Stomach (tissue), 9 donors: ENCODE data around the gene PFKFB2. TPM values are rescaled to one million over a fixed set of nuclear protein-coding genes. Genes with fewer than 3 reads are reported as not detected.

Experiments used
- DNase-seq, 2 donors: peaks; one replicate each; pipeline versions ENCODE4 v3.0.0 to v3.0.0-alpha.2; 2013 to 2019
- H3K27ac ChIP-seq, 5 donors: fragments of 200-600 bp in 4 of 5; sonication (generic) in 4 of 5; one replicate each; pipeline ENCODE4 v1.5.1; 2013 to 2019; ENCODE audit warnings: mild to moderate bottlenecking in 1 of 5, moderate library complexity in 1 of 5
- H3K27me3 ChIP-seq, 3 donors: fragments of 200-600 bp; sonication (generic); one replicate each; pipeline ENCODE4 v1.5.1; 2017 to 2019; ENCODE audit warnings: mixed run types in 1 of 3
- H3K36me3 ChIP-seq, 4 donors: fragments of 200-600 bp; sonication (generic); 1 replicate in 3 of 4; 2 replicates in 1 of 4; pipeline ENCODE4 v1.5.1; 2016 to 2019
- H3K4me1 ChIP-seq, 4 donors: fragments of 200-600 bp; sonication (generic); one replicate each; pipeline ENCODE4 v1.5.1; 2016 to 2019
- H3K4me3 ChIP-seq, 4 donors: fragments of 200-600 bp; sonication (generic) in 3 of 4; one replicate each; pipeline ENCODE4 v1.5.1; 2016 to 2019; ENCODE audit warnings: mild to moderate bottlenecking in 1 of 4
- H3K9me3 ChIP-seq, 4 donors: fragments of 200-600 bp; sonication (generic); one replicate each; pipeline ENCODE4 v1.5.1; 2016 to 2019
- CTCF ChIP-seq, 7 experiments: fragments of 450-650 bp in 4 of 7; fragments of 200-600 bp in 3 of 7; sonication (generic) in 3 of 7; IDR thresholded peaks; one replicate each; pipeline ENCODE4 v1.5.1; 2016 to 2019; ENCODE audit warnings: antibody characterized with exemption in 7 of 7, control low read depth in 2 of 7, mild to moderate bottlenecking in 1 of 7
- EP300 ChIP-seq: sonication (generic); formaldehyde crosslinking; IDR thresholded peaks from one replicate; pipeline ENCODE4 v1.6.1; 2017; ENCODE audit warnings: antibody characterized with exemption
- POLR2A ChIP-seq, 4 donors: fragments of 450-650 bp; IDR thresholded peaks; one replicate each; pipeline ENCODE4 v1.6.1; 2016; ENCODE audit warnings: antibody characterized with exemption in 4 of 4, control low read depth in 2 of 4, mild to moderate bottlenecking in 1 of 4, moderate library complexity in 1 of 4
- POLR2AphosphoS5 ChIP-seq, 3 donors: sonication (generic); formaldehyde crosslinking; IDR thresholded peaks; one replicate each; pipeline ENCODE4 v1.6.1; 2016; ENCODE audit warnings: antibody characterized with exemption in 3 of 3
- WGBS, 5 donors: extraction: QIAGEN DNeasy Blood & Tissue Kit in 3 of 5; methylation state at CpG; one replicate each; pipeline versions ENCODE4 v1.1.5 to v1.1.7; 2013 to 2018; 5-methylcytosine and 5-hydroxymethylcytosine counted together
- intact Hi-C: fragments of 100-400 bp; cut with DNase I; formaldehyde crosslinking; loops from one replicate; pipeline ENCODE4 v1.15.1; 2023; ENCODE audit warnings: low total_unique reads
- polyA plus RNA-seq, 3 donors: library from polyadenylated mRNA; stranded (reverse); fragments of 200-250 nt; gene quantifications; one replicate each; pipeline ENCODE4 v1.2.3, GENCODE V29; 2013
- total RNA-seq, 5 donors: library from RNA; depleted of rRNA; stranded (reverse); fragments of >200 nt; gene quantifications; one replicate each; pipeline versions ENCODE4 v1.1.0 to v1.2.3, GENCODE V29; 2014 to 2016
- donor health status: healthy with polysubstance abuse.
- donor health status: Bipolar disorder and iron deficiency.
- donor health status: healthy.

PFKFB2 gene
- total and polyA plus RNA-seq, 8 donors, result 2.3 to 97.3 (median 15.4) TPM

- no peaks in the 10 kb centered on the region for H3K27me3 ChIP-seq
- WGBS, 5 donors, result 83 to 90% (median 85%) methylated on average over 3 of the region's 3 CpGs
- no peak for TF ChIP-seq POLR2A (IDR thresholded peaks at IDR 0.05)
- TF ChIP-seq EP300, result no peak
- TF ChIP-seq CTCF (IDR thresholded peaks at IDR 0.05), result no peak
- no peak for TF ChIP-seq POLR2AphosphoS5 (IDR thresholded peaks at IDR 0.05)
- H3K27ac ChIP-seq, result no peak overlapping the region
- peaks cover 0 to 4% (median 0%) of the 10 kb centered on the region in 4 donors for H3K36me3 ChIP-seq
- H3K4me3 ChIP-seq, result no peak overlapping the region
- intact Hi-C loops, result no loop called here
- H3K4me1 ChIP-seq, result no peaks in the 10 kb centered on the region
- no peak for DNase-seq
- H3K9me3 ChIP-seq, result no peaks in the 10 kb centered on the region
These were observed 44.8 kb downstream of the PFKFB2 start for GRCh38 chr1:207097871-207098324.

DNA sequence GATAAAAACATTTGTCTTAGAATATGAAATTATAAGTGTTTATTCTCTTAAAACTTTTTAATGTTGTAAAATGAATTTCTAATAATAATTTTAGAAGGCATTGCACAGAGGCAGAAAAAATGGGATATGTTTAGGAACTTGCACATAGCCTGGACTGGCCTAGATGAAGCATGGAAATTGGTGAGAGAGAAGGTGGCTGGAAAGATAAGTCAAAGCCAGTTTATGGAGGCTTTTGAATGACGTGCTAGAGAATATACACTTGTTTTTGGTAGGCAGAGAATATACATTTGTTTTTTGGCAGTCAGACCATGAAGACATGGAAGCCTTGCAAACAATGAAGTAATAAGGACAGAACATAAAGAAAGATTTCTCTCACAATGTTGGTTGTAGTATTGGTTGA is 48.6 kb downstream of the PFKFB2 start:
- Histone ChIP-seq H3K27ac (no peak overlapping the region), H3K4me1 (no peaks in the 10 kb centered on the region), H3K4me3 (no peak overlapping the region), H3K36me3 (no peaks in the 10 kb centered on the region), H3K9me3 (no peaks in the 10 kb centered on the region), H3K27me3 (no peaks in the 10 kb centered on the region)
- WGBS, 5 donors, result 84 to 97% (median 92%) methylated on average over 1 of the region's 1 CpG
- TF ChIP-seq POLR2AphosphoS5 (IDR thresholded peaks at IDR 0.05) (no peak), POLR2A (IDR thresholded peaks at IDR 0.05) (no peak), EP300 (no peak), CTCF (IDR thresholded peaks at IDR 0.05) (no peak)
- intact Hi-C loops, result no loop called here
- DNase-seq, result no peak

DNA sequence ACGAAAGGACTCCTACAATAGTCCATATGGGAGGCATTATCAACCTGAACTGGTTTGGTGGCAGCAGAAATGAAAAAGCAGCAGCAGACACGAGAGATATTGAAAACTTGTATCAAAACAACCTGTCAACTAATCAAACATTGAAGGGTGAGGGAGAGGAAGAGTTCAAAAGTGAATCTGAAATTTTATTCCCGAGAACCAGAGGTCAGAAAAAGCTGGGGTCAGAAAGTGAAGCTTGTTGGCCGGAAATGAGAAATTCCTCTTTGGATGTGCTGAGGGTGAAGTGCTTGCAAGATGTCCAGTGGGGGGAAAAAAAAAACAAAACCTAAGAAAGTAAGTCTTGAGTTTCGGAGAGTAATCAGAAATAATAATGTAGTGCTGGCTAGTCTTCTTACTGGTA is 49.1 kb downstream of the PFKFB2 start:
- intact Hi-C loops, result no loop called here
- Histone ChIP-seq H3K9me3 (no peaks in the 10 kb centered on the region), H3K36me3 (no peaks in the 10 kb centered on the region), H3K4me1 (no peaks in the 10 kb centered on the region), H3K27ac (no peak overlapping the region), H3K4me3 (no peak overlapping the region), H3K27me3 (no peaks in the 10 kb centered on the region)
- no peak for DNase-seq
- WGBS, 5 donors, result 72 to 84% (median 76%) methylated on average over 5 of the region's 5 CpGs
- TF ChIP-seq POLR2AphosphoS5 (IDR thresholded peaks at IDR 0.05), result no peak

GRCh38 chr1:207102659-207103058 is 49.6 kb downstream of the PFKFB2 start:
- 77 to 94% (median 86%) methylated on average over 1 of the region's 1 CpG for WGBS, 5 donors
- TF ChIP-seq CTCF (IDR thresholded peaks at IDR 0.05) (no peak), POLR2AphosphoS5 (IDR thresholded peaks at IDR 0.05) (no peak), EP300 (no peak), POLR2A (IDR thresholded peaks at IDR 0.05) (no peak)
- no peaks in the 10 kb centered on the region for H3K4me1 ChIP-seq
- no peaks in the 10 kb centered on the region for H3K36me3 ChIP-seq
- no peak overlapping the region for H3K4me3 ChIP-seq
- H3K27ac ChIP-seq, result no peak overlapping the region
- H3K9me3 ChIP-seq, result no peaks in the 10 kb centered on the region
- DNase-seq, result no peak
- H3K27me3 ChIP-seq, result no peaks in the 10 kb centered on the region
- intact Hi-C loops, result no loop called here

GRCh38 chr1:207103892-207104373 is 50.9 kb downstream of the PFKFB2 start, which contains the start of gene C4BPA:
Gene C4BPA (plus strand): TSS chr1:207104233. CDS start chr1:207113026, 8,793 bp downstream.
- Histone ChIP-seq H3K4me3 (no peak within 1 kb of the TSS), H3K27me3 (no peaks in the 10 kb centered on the region), H3K9me3 (no peaks in the 10 kb centered on the region), H3K36me3 (no peaks in the 10 kb centered on the region), H3K27ac (peak within 1 kb of the TSS in 1 of 5 donors; percentile 54), H3K4me1 (no peaks in the 10 kb centered on the region)
- TF ChIP-seq CTCF (IDR thresholded peaks at IDR 0.05) (no peak), POLR2AphosphoS5 (IDR thresholded peaks at IDR 0.05) (peak in 2 of 3 donors; percentile 13 to 16)
- intact Hi-C loops, result no loop called here
- DNase-seq, result no peak
- 39 to 56% (median 49%) methylated on average over 7 of the region's 7 CpGs for WGBS, 5 donors
